GM19324 (cell line): ENCODE results near the gene SEPTIN1.
"Not testable (repeated sequence)": the region's sequence is repeated elsewhere in the genome, so short reads cannot be mapped to it uniquely, and the experiment has no call there.

Experiments
- ATAC-seq: cut with Tn5 transposase; IDR thresholded peaks from one replicate; pipeline ENCODE4 v1.9.1; 2021; ENCODE audit warnings: mild to moderate bottlenecking, moderate library complexity; ENCODE audit not compliant: unreplicated experiment, low FRiP score

The SEPTIN1 gene

DNA sequence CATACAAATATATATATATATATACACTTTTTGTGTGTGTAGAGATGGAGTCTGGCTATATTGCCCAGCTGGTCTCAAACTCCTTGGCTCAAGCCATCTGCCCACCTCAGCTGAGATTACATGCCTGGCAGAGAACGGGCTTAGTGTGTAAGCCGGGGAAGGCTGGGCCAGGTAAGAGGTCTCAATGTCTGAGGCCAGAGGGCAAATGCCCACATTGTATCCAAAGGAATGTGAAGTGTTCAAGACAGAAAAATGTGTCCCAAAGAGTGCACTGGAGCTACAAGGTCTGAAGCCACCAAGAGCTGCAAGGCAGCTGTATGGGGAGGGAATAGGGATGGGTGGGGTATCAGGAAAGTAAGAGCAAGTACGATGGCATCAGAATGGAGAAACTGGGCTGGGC, 36.1 kb downstream of the SEPTIN1 start:
- ATAC-seq = no peak

DNA sequence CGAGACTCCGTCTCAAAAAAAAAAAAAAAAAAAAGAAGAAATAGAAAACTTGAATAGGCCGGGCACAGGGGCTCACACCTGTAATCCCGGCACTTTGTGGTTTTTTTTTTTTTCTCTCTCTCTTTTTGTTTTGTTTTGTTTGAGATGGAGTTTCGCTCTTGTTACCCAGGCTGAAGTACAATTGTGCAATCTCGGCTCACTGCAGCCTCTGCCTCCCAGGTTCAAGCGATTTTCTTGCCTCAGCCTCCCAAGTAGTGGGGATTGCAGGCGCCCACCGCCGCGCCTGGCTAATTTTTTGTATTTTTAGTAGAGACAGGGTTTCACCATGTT, 38.9 kb downstream of the SEPTIN1 start:
- not testable (repeated sequence) for ATAC-seq

DNA sequence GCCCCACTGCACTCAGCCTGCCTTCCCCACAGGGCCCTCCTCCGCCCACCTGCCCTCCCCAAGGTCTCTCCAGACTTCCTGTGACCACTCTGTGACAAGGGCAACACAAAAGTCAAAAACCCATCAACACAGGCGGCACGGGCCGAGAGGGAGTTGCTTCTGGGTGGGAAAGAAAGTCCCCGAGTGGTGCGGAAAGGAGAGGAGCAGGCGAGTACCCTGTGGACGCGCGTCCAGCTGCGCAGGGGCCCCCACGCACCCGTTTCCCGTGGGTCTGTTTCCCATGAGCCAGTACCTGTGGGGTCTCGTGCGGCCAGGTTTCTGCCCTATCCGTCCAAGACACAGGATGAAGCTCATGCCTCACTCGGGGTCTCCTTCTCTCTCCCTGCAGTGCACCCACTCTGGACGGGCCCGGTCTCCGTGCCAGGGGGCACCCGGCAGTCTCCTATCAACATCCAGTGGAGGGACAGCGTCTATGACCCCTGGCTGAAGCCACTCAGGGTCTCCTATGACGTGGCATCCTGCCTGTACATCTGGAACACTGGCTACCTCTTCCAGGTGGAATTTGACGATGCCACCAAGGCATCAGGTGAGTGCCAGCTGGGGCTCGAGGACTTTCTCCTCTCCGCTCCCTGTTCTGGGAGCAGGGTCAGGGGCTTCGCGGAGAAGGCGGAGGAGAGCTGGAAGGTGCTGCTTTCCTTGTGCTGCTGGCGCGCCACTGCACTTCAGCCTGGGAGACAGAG, 39.4 kb downstream of the SEPTIN1 start:
- ATAC-seq = no peak

DNA sequence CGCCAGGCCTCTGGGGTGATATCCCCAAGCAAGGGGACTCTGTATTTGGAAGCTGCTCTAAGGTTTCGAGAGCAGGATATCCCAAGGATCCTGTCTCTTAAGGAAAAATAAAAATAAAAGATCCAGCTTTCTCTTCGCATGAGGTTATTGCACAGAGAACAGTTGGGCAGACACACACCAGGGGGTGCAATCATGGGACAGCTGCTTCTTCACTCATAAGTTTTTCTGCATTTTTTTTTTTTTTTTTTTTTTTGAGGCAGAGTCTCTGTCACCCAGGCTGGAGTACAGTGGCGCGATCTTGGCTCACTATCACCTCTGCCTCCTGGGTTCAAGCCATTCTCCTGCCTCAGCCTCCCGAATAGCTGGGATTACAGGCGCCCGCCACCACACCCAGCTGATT, 40.4 kb downstream of the SEPTIN1 start:
- ATAC-seq = not testable (repeated sequence)

DNA sequence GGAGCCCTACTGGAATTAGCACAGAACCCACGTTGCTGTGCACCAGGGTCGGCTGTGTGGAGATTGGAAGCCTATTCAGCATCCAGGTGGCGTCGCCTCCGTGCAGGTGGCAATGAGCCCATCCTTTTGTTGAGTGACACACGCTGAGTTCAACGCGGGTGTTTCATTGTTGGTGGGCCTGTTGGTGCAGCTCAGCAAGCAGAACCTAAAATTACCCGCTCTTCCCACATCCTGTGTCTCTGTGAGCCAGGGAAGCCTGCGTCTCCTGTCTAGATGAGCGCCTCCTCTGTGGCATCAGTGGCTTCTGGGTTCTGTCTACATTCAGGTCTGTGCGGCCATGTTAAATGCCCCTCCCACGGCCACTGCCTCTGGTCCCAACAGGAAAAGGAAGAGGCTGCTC, 41.7 kb downstream of the SEPTIN1 start:
- no peak for ATAC-seq

DNA sequence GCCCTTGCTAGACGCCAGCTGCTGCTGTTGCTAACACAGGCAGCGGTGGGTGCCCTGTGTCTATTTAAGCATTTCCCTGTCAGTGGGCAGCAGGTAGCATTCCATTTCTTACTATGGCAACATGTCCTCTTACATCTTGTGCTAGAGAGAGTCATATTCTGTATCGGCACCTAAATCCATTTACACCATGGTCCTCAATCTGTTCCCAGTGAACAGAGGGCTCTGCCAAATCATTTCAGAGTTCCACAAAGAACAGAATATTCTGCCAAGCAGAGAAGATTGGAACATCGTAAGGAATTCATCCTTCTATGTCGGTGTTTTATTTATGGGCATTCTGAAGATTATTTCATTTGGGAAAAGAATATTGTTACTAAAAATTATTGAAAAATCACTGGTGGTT, 43.6 kb downstream of the SEPTIN1 start:
- ATAC-seq = not testable (repeated sequence)

DNA sequence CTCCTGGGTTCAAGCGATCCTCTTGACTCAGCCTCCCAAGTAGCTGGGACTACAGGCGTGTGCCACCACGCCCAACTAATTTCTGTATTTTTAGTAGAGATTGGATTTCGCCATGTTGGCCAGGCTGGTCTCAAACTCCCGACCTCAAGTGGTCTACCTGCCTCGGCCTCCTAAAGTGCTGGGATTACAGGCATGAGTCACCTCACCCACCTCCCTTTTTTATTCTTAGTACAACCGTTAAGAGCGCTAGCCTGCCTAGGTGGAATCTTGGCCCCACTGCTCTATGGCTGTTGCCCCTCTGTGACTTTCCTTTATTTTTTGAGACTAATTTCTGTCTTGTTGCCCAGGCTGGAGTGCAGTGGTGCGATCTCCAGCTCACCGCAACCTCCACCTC, 44.4 kb downstream of the SEPTIN1 start:
- ATAC-seq = not testable (repeated sequence)

DNA sequence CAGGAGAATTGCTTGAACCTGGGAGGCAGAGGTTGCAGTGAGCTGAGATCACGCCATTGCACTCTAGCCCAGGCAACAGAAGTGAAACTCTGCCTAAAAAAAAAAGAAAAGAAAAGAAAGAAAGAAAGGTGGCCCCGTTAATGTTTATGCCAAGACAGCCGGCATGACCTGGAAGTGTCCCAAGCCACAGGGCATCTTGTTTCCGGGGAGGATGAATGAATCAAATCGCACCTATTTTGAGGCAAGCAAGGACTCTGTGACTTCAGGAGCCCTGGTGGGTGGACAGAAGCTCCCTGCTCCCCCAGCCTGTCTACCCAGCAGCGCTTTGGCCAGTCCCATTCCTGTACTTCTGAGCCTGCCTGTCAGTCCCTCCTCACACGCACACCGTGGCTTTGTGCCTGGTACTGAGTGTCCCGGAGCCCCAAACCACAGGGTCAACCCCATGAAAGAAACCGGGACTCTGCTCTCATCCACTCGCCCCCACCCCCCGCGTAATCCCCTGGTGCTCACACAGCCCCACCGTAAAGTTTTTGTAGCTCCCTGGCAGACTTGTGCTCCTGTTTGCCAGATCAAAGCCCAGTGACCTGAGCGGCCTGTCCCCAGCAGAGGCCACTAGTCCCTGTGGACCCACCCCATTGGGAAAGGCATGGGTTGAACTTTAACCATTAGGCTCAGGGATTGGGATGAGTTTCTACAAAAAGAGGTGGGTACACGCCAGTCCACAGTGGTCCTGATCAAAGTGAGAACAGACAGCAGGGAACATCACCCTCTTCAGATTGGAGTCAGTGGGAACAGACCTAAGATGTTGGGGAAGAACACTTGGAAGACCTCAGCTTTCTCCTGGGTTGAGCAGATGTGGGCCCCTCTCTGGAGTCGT, 46.5 kb downstream of the SEPTIN1 start:
- ATAC-seq = peak; percentile 25

DNA sequence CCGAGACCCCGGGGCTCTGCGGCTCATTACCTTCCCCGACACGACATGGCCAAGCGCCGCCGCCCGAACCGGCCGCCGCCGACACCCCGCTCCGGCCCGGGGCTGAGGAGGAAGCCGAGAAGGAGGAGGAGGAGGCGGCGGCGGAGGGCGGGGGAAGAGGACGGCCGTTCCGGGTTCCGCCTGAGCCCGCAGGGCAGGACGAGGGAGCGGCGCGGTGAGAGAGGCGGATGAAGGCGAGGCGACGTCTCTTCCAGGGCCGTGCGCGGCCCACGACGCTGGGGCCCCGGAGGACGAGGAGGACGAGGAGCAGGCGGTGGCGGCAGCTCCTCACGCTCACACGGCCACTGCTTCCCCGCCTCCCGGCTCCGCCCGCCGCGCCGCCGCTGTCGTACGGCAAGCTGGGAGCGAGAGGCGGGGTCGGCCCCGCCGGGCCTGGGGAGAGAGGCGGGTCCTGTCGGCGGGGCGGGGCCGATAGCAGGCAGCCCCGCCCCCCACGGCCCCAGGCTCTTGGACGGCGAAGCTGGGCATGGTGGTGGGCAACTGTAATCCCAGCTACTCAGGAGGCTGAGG, 47.2 kb downstream of the SEPTIN1 start:
- ATAC-seq = peak; percentile 85

DNA sequence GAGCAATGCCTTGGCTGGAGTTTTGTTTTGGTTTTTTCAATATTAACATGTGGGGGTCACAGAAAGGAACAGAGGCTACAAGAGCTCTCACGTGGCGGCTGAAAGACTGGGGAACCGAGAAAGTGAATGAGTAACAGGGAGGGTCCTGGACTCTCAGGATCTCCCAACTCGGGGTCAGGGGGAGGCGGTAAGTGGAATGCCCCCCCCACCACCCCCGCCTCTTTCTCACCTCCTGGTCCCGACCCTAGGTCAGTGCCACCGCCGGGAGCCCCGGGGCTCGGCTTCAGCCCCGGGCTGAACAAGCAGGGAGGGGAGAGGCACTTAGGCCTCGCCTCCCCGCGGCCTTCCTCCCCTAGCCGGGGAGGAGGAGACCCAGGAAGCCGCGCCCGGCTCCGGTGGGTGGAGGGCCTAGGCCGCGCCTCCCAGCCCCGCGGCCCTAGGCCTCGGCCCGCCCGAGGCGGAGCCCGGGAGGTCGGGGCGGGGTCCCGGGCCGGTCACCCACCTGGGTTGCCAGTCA, 47.8 kb downstream of the SEPTIN1 start:
- peak; percentile 86 for ATAC-seq
